ENCODE data around the gene HDAC8.
"Not testable (repeated sequence)": the region's sequence is repeated elsewhere in the genome, so short reads cannot be mapped to it uniquely, and the experiment has no call there.

HDAC8 gene

DNA sequence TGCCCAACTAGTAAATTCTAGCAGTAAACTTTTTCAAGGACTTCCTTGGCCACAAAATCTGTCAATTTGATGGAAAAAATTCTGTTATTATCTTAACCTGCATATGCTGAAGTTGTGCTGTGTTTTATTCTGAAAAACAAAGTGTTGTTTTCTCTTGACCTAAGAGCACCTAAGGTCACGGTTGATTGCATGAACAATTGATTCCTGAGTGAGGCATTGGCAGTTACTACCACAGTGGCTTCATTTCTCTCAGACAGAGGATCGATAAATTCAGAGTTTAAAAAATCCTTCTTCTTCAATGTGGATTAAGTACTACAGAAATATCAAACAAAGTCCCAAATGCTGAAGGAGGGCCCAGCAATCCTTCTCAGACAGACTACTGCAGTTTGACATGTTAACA, 6.2 kb downstream of the HDAC8 start:
- TF ChIP-seq, protein P1, sequence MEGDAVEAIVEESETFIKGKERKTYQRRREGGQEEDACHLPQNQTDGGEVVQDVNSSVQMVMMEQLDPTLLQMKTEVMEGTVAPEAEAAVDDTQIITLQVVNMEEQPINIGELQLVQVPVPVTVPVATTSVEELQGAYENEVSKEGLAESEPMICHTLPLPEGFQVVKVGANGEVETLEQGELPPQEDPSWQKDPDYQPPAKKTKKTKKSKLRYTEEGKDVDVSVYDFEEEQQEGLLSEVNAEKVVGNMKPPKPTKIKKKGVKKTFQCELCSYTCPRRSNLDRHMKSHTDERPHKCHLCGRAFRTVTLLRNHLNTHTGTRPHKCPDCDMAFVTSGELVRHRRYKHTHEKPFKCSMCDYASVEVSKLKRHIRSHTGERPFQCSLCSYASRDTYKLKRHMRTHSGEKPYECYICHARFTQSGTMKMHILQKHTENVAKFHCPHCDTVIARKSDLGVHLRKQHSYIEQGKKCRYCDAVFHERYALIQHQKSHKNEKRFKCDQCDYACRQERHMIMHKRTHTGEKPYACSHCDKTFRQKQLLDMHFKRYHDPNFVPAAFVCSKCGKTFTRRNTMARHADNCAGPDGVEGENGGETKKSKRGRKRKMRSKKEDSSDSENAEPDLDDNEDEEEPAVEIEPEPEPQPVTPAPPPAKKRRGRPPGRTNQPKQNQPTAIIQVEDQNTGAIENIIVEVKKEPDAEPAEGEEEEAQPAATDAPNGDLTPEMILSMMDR (IDR thresholded peaks at IDR 0.05; ENCODE audit: control insufficient read depth, insufficient read depth, low read depth, low read length, missing control alignments), result no peak
- no peak overlapping the region for H3K4me3 ChIP-seq (ENCODE audit: control insufficient read depth, low read depth, low read length)
- no peak for DNase-seq (ENCODE audit: low read depth)

DNA sequence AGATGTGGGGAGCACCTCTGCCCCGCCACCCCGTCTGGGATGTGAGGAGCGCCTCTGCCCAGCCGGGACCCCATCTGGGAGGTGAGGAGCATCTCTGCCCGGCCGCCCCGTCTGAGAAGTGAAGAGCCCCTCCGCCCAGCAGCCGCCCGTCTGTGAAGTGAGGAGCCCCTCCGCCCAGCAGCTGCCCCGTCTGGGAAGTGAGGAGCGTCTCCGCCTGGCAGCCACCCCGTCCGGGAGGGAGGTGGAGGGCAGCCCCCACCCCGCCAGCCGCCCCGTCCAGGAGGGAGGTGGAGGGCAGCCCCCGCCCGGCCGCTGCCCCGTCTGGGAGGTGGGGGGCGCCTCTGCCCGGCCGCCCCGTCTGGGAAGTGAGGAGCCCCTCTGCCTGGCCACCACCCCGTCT, 13.0 kb downstream of the HDAC8 start:
- DNase-seq (ENCODE audit: low read depth); H3K4me3 ChIP-seq (ENCODE audit: control insufficient read depth, low read depth, low read length): not testable (repeated sequence)

- no peak for DNase-seq (ENCODE audit: low read depth)
- no peak overlapping the region for H3K4me3 ChIP-seq (ENCODE audit: control insufficient read depth, low read depth, low read length)
- TF ChIP-seq, protein P1 (IDR thresholded peaks at IDR 0.05; ENCODE audit: control insufficient read depth, insufficient read depth, low read depth, low read length, missing control alignments), result no peak
These were observed 18.0 kb downstream of the HDAC8 start for GRCh38 chrX:72554448-72555140.

DNA sequence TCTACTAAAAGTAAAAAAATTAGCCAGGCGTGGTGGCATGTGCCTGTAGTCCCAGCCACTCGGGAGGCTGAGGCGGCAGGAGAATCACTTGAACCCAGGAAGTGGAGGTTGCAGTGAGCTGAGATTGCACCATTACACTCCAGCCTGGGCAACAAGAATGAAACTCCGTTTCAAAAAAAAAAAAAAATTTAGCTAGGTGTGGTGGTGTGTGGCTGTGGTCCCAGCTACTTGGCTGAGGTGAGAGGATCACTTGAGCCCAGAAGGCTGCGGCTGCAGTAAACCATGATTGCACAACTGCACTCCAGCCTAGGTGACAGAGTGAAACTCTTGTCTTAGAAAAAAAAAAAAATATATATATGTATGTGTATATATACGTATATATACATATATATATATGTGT, 20.2 kb downstream of the HDAC8 start:
- not testable (repeated sequence) for H3K4me3 ChIP-seq (ENCODE audit: control insufficient read depth, low read depth, low read length); DNase-seq (ENCODE audit: low read depth)

GRCh38 chrX:72545990-72546389, 26.7 kb downstream of the HDAC8 start:
- no peak for DNase-seq (ENCODE audit: low read depth)
- TF ChIP-seq, protein P1 (IDR thresholded peaks at IDR 0.05; ENCODE audit: control insufficient read depth, insufficient read depth, low read depth, low read length, missing control alignments), result no peak
- H3K4me3 ChIP-seq (ENCODE audit: control insufficient read depth, low read depth, low read length), result no peak overlapping the region

DNA sequence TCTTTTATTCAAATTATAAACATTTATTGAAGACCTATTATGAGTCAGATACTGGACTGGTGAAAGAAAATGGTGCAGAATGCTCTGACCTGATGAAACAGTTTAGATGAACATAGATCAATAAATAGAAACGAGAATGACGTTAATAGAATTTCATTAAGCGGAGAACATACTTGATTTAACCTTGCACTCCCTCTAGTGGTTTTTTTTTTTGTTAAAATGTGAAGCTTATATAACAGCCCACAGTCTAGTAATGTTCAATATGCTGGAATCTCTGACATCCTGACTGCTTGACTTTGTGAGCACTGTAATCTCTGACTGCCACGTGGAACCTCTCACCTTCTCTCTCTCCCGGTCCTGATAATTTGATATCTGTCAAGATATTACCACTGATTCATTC, 32.3 kb downstream of the HDAC8 start:
- DNase-seq (ENCODE audit: low read depth), result no peak
- TF ChIP-seq, protein P1 (IDR thresholded peaks at IDR 0.05; ENCODE audit: control insufficient read depth, insufficient read depth, low read depth, low read length, missing control alignments), result no peak
- H3K4me3 ChIP-seq (ENCODE audit: control insufficient read depth, low read depth, low read length), result no peak overlapping the region

DNA sequence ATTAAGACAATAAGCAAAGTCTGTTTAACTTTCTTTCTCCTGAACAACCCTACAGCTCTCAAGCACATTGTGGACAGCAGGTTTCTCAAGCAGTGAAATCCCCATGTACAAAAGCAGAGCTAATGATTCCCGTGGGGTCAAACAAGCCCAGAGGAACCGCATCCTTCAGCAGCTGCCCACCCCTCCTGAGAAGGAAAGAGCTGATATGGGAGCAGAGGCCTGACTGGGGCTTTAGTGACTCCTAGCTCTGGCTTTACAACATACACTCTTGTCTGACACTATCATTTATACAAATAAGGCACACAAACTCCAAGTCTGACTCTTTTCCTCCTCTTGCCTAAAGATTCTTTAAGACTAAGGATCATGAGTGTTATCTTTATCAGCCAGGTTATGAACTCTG, 32.8 kb downstream of the HDAC8 start:
- DNase-seq (ENCODE audit: low read depth), result no peak
- no peak overlapping the region for H3K4me3 ChIP-seq (ENCODE audit: control insufficient read depth, low read depth, low read length)
- TF ChIP-seq, protein P1 (IDR thresholded peaks at IDR 0.05; ENCODE audit: control insufficient read depth, insufficient read depth, low read depth, low read length, missing control alignments), result no peak

- no peak overlapping the region for H3K4me3 ChIP-seq (ENCODE audit: control insufficient read depth, low read depth, low read length)
- DNase-seq (ENCODE audit: low read depth), result no peak
- TF ChIP-seq, protein P1 (IDR thresholded peaks at IDR 0.05; ENCODE audit: control insufficient read depth, insufficient read depth, low read depth, low read length, missing control alignments), result no peak
These were observed 36.1 kb downstream of the HDAC8 start for GRCh38 chrX:72536542-72536941.

Data from AG09309 (cell line).